Common myeloid progenitor, CD34-positive (primary cell): ENCODE data around the gene ZBTB8B.
"Not testable (repeated sequence)": the region's sequence is repeated elsewhere in the genome, so short reads cannot be mapped to it uniquely, and the experiment has no call there.

ENCODE experiments used
- CTCF ChIA-PET: fragments of 350-600 bp; sonication (Branson Sonifier 250); formaldehyde crosslinking; loops from one replicate; lab custom pipeline; 2021; ENCODE audit warnings: antibody characterized with exemption; lab: Charles Lee
- POLR2A ChIA-PET: fragments of 350-600 bp; sonication (Branson Sonifier 250); formaldehyde crosslinking; loops from one replicate; lab custom pipeline; 2021; ENCODE audit warnings: antibody characterized with exemption; lab: Charles Lee
- DNase-seq, 3 donors: peaks; one replicate each; pipeline versions ENCODE4 v3.0.0 to v3.0.0-alpha.2; 2013
- H3K27ac ChIP-seq, 2 experiments: 1 replicate in 1 of 2; 2 replicates in 1 of 2; pipeline ENCODE4 v1.7.0; 2013; ENCODE audit warnings: inconsistent platforms in 2 of 2, low read length in 2 of 2, mild to moderate bottlenecking in 2 of 2, low read depth in 1 of 2, moderate library complexity in 1 of 2; ENCODE audit not compliant: severe bottlenecking in 2 of 2, insufficient read depth in 1 of 2, poor library complexity in 1 of 2
- H3K27me3 ChIP-seq, 5 experiments: replicated peaks in 2 of 5; 1 replicate in 3 of 5; 2 replicates in 2 of 5; pipeline versions ENCODE4 v1.6.1 to v1.7.0; 2013; ENCODE audit warnings: low read length in 4 of 5, mild to moderate bottlenecking in 2 of 5, moderate library complexity in 2 of 5, inconsistent platforms in 1 of 5; ENCODE audit not compliant: insufficient read depth in 5 of 5, control insufficient read depth in 4 of 5
- H3K36me3 ChIP-seq, 4 experiments: 1 replicate in 2 of 4; 2 replicates in 2 of 4; pipeline versions ENCODE4 v1.6.1 to v1.7.0; 2013; ENCODE audit warnings: low read length in 3 of 4, control low read depth in 1 of 4, mild to moderate bottlenecking in 1 of 4; ENCODE audit not compliant: control insufficient read depth in 4 of 4, insufficient read depth in 4 of 4
- H3K4me1 ChIP-seq, 4 experiments: 1 replicate in 3 of 4; 2 replicates in 1 of 4; pipeline versions ENCODE4 v1.6.1 to v1.7.1; 2013; ENCODE audit warnings: low read length in 3 of 4, mild to moderate bottlenecking in 3 of 4, control low read depth in 1 of 4, inconsistent platforms in 1 of 4, moderate library complexity in 1 of 4; ENCODE audit not compliant: control insufficient read depth in 4 of 4, insufficient read depth in 4 of 4; ENCODE audit errors: control extremely low read depth in 1 of 4
- H3K4me3 ChIP-seq, 7 experiments: 1 replicate in 4 of 7; 2 replicates in 3 of 7; pipeline versions ENCODE4 v1.5.1 to v1.7.0; 2013; ENCODE audit warnings: mild to moderate bottlenecking in 7 of 7, low read length in 6 of 7, moderate library complexity in 6 of 7, inconsistent platforms in 2 of 7, low read depth in 2 of 7, control low read depth in 1 of 7; ENCODE audit not compliant: insufficient read depth in 4 of 7, control insufficient read depth in 1 of 7; ENCODE audit errors: extremely low read depth in 1 of 7
- H3K9me3 ChIP-seq, 5 experiments: 1 replicate in 4 of 5; 2 replicates in 1 of 5; pipeline versions ENCODE4 v1.6.1 to v1.7.1; 2013; ENCODE audit warnings: low read length in 4 of 5, mild to moderate bottlenecking in 2 of 5, inconsistent platforms in 1 of 5, low read depth in 1 of 5, moderate library complexity in 1 of 5; ENCODE audit not compliant: control insufficient read depth in 4 of 5, insufficient read depth in 2 of 5; ENCODE audit errors: control extremely low read depth in 1 of 5
- WGBS: methylation state at CpG from one replicate; pipeline ENCODE4 v1.1.5; 2013; ENCODE audit not compliant: insufficient coverage; 5-methylcytosine and 5-hydroxymethylcytosine counted together

Gene ZBTB8B

GRCh38 chr1:32480003-32480402 lies 15.1 kb downstream of the ZBTB8B start:
- no peaks in the 10 kb centered on the region for H3K4me1 ChIP-seq
- no peak overlapping the region for H3K4me3 ChIP-seq
- no peaks in the 10 kb centered on the region for H3K27me3 ChIP-seq
- POLR2A ChIA-PET: no interaction called here
- DNase-seq: no peak
- no peaks in the 10 kb centered on the region for H3K36me3 ChIP-seq
- 89% methylated on average over 1 of the region's 2 CpGs for WGBS
- H3K9me3 ChIP-seq: peaks cover 0 to 2% (median 0%) of the 10 kb centered on the region in 5 experiments
- CTCF ChIA-PET: no interaction called here
- H3K27ac ChIP-seq: no peak overlapping the region

GRCh38 chr1:32480761-32481160 lies 15.9 kb downstream of the ZBTB8B start:
- H3K4me1 ChIP-seq: no peaks in the 10 kb centered on the region
- POLR2A ChIA-PET: no interaction called here
- no peak for DNase-seq
- H3K27ac ChIP-seq: no peak overlapping the region
- CTCF ChIA-PET: no interaction called here
- no peaks in the 10 kb centered on the region for H3K27me3 ChIP-seq
- H3K36me3 ChIP-seq: no peaks in the 10 kb centered on the region
- WGBS: over 99% methylated on average over 12 of the region's 12 CpGs
- peaks cover 0 to 2% (median 0%) of the 10 kb centered on the region in 5 experiments for H3K9me3 ChIP-seq
- H3K4me3 ChIP-seq: no peak overlapping the region

- H3K36me3 ChIP-seq, CTCF ChIA-PET, H3K27ac ChIP-seq, H3K9me3 ChIP-seq, POLR2A ChIA-PET, DNase-seq, H3K27me3 ChIP-seq, H3K4me3 ChIP-seq, H3K4me1 ChIP-seq: not testable (repeated sequence)
- no CpG with 5 or more reads among the region's 3 CpGs for WGBS
These were observed 16.9 kb downstream of the ZBTB8B start for GRCh38 chr1:32481788-32482187.

GRCh38 chr1:32485554-32486255 lies 20.8 kb downstream of the ZBTB8B start:
- no peak for DNase-seq
- no peak overlapping the region for H3K27ac ChIP-seq
- H3K27me3 ChIP-seq: peaks cover 0 to 2% (median 0%) of the 10 kb centered on the region in 5 experiments
- ChIA-PET CTCF (no interaction called here), POLR2A (no interaction called here)
- no peaks in the 10 kb centered on the region for H3K4me1 ChIP-seq
- H3K4me3 ChIP-seq: no peak overlapping the region
- WGBS: 94% methylated on average over 3 of the region's 3 CpGs
- peaks cover 0 to 2% (median 0%) of the 10 kb centered on the region in 5 experiments for H3K9me3 ChIP-seq
- H3K36me3 ChIP-seq: no peaks in the 10 kb centered on the region

GRCh38 chr1:32486463-32487113 lies 21.7 kb downstream of the ZBTB8B start:
- DNase-seq: no peak
- 100% methylated on average over 2 of the region's 7 CpGs for WGBS
- CTCF ChIA-PET: no interaction called here
- Histone ChIP-seq H3K4me3 (no peak overlapping the region), H3K27ac (no peak overlapping the region), H3K4me1 (no peaks in the 10 kb centered on the region), H3K27me3 (peaks cover 0 to 2% (median 0%) of the 10 kb centered on the region in 5 experiments), H3K9me3 (peaks cover 0 to 2% (median 0%) of the 10 kb centered on the region in 5 experiments), H3K36me3 (no peaks in the 10 kb centered on the region)
- POLR2A ChIA-PET: no interaction called here

- no peak overlapping the region for H3K27ac ChIP-seq
These were observed 22.3 kb downstream of the ZBTB8B start for GRCh38 chr1:32487182-32487581.

GRCh38 chr1:32489774-32490454 lies 25.0 kb downstream of the ZBTB8B start:
- POLR2A ChIA-PET: no interaction called here
- CTCF ChIA-PET: no interaction called here
- Histone ChIP-seq H3K4me1 (no peaks in the 10 kb centered on the region), H3K9me3 (no peaks in the 10 kb centered on the region), H3K36me3 (no peaks in the 10 kb centered on the region), H3K4me3 (no peak overlapping the region), H3K27me3 (peaks cover 0 to 2% (median 0%) of the 10 kb centered on the region in 5 experiments), H3K27ac (no peak overlapping the region)
- DNase-seq: no peak
- WGBS: 100% methylated on average over 2 of the region's 3 CpGs

More at GRCh38 chr1:32487182-32487581, 22.3 kb downstream of the ZBTB8B start:
- H3K4me1 ChIP-seq: no peaks in the 10 kb centered on the region
- peaks cover 0 to 2% (median 0%) of the 10 kb centered on the region in 5 experiments for H3K9me3 ChIP-seq
- H3K4me3 ChIP-seq: no peak overlapping the region
- no peaks in the 10 kb centered on the region for H3K36me3 ChIP-seq
- H3K27me3 ChIP-seq: peaks cover 0 to 2% (median 0%) of the 10 kb centered on the region in 5 experiments
- DNase-seq: no peak
- 100% methylated on average over 4 of the region's 5 CpGs for WGBS
- ChIA-PET CTCF (no interaction called here), POLR2A (no interaction called here)
